SK-N-SH (cell line): ENCODE data around the gene EML5. TPM values are rescaled to one million over a fixed set of nuclear protein-coding genes. Genes with fewer than 3 reads are reported as not detected.
"Not testable (repeated sequence)": the region's sequence is repeated elsewhere in the genome, so short reads cannot be mapped to it uniquely, and the experiment has no call there.

Source experiments
- CTCF ChIA-PET: fragments of 300-600, 350-600 bp; formaldehyde crosslinking; extraction: SDS; loops from one replicate; lab custom pipeline; 2021; lab: Yijun Ruan, JAX
- POLR2A ChIA-PET: fragments of 350-600 bp; sonication (Branson Sonifier 250); formaldehyde crosslinking; extraction: SDS; loops from one replicate; lab custom pipeline; 2020; ENCODE audit warnings: antibody characterized with exemption, inconsistent platforms; lab: Yijun Ruan, JAX
- DNase-seq: peaks from one replicate; pipeline ENCODE4 v3.0.0; 2012
- H2AFZ ChIP-seq: fragments of 200-600 bp; sonication (generic); 2 replicates; pipeline ENCODE4 v1.8.1; 2016; ENCODE audit warnings: antibody characterized with exemption, mild to moderate bottlenecking, low read depth
- H3F3A ChIP-seq: fragments of 200-600 bp; sonication (generic); replicated peaks from 2 replicates; pipeline ENCODE3; 2016; ENCODE audit warnings: antibody characterized with exemption, mild to moderate bottlenecking; ENCODE audit not compliant: insufficient read depth
- H3K27ac ChIP-seq, 2 experiments: fragments of 200-500 bp in 1 of 2; fragments of 200-600 bp in 1 of 2; sonication (Bioruptor generic) in 1 of 2; sonication (generic), shearing (Covaris generic) in 1 of 2; 2 replicates each; pipeline versions ENCODE4 v1.5.1 to v1.6.1; 2014 to 2016; ENCODE audit warnings: low read depth in 2 of 2, inconsistent platforms in 1 of 2, low read length in 1 of 2, mild to moderate bottlenecking in 1 of 2, mixed read lengths in 1 of 2
- H3K27me3 ChIP-seq: fragments of 200-600 bp; sonication (generic), shearing (Covaris generic); 2 replicates; pipeline ENCODE4 v1.6.1; 2016; ENCODE audit warnings: mixed run types; ENCODE audit not compliant: insufficient read depth
- H3K36me3 ChIP-seq, 2 experiments: fragments of 200-500 bp in 1 of 2; fragments of 200-600 bp in 1 of 2; sonication (Bioruptor generic) in 1 of 2; sonication (generic) in 1 of 2; replicated peaks in 1 of 2; 2 replicates each; pipeline versions ENCODE3 to v1.5.1; 2014 to 2016; ENCODE audit warnings: low read length in 1 of 2, mild to moderate bottlenecking in 1 of 2; ENCODE audit not compliant: insufficient read depth in 2 of 2, control insufficient read depth in 1 of 2
- H3K4me1 ChIP-seq, 2 experiments: fragments of 200-500 bp in 1 of 2; fragments of 200-600 bp in 1 of 2; sonication (Bioruptor generic) in 1 of 2; sonication (generic), shearing (Covaris generic) in 1 of 2; 2 replicates each; pipeline versions ENCODE4 v1.5.1 to v1.6.1; 2014 to 2016; ENCODE audit warnings: low read depth in 1 of 2, low read length in 1 of 2, mixed run types in 1 of 2; ENCODE audit not compliant: insufficient read depth in 2 of 2, control insufficient read depth in 1 of 2
- H3K4me2 ChIP-seq: fragments of 200-600 bp; sonication (generic), shearing (Covaris generic); 2 replicates; pipeline ENCODE4 v1.6.1; 2017; ENCODE audit warnings: mixed run types
- H3K4me3 ChIP-seq, 2 experiments: fragments of 200-500 bp in 1 of 2; fragments of 200-600 bp in 1 of 2; sonication (Bioruptor generic) in 1 of 2; sonication (generic), shearing (Covaris generic) in 1 of 2; 2 replicates each; pipeline versions ENCODE4 v1.5.1 to v1.8.1; 2014 to 2016; ENCODE audit warnings: low read depth in 2 of 2, inconsistent platforms in 1 of 2, low read length in 1 of 2, mild to moderate bottlenecking in 1 of 2, mixed read lengths in 1 of 2, moderate library complexity in 1 of 2
- H3K79me2 ChIP-seq: fragments of 200-600 bp; sonication (generic); 2 replicates; pipeline ENCODE4 v1.8.1; 2017; ENCODE audit warnings: mild to moderate bottlenecking; ENCODE audit not compliant: insufficient read depth
- H3K9ac ChIP-seq: fragments of 200-600 bp; sonication (generic); 2 replicates; pipeline ENCODE4 v1.6.1; 2017; ENCODE audit warnings: mixed run types
- H3K9me2 ChIP-seq: fragments of 200-600 bp; sonication (generic); 2 replicates; pipeline ENCODE4 v1.6.1; 2017; ENCODE audit warnings: mixed run types
- H3K9me3 ChIP-seq: fragments of 200-600 bp; sonication (generic); 2 replicates; pipeline ENCODE4 v1.6.1; 2017; ENCODE audit warnings: mixed run types, mild to moderate bottlenecking, moderate library complexity
- H4K20me1 ChIP-seq: fragments of 200-600 bp; sonication (generic); 2 replicates; pipeline ENCODE4 v1.6.1; 2017; ENCODE audit warnings: mild to moderate bottlenecking, mixed run types; ENCODE audit not compliant: insufficient read depth
- CHD2 ChIP-seq: fragments of 150-350 bp; IDR thresholded peaks from 2 replicates; pipeline ENCODE4 v1.6.1; 2018; ENCODE audit warnings: low read length; ENCODE audit not compliant: partially characterized antibody
- ELF1 ChIP-seq: IDR thresholded peaks from 2 replicates; pipeline ENCODE4 v1.4.0; 2012
- EP300 ChIP-seq, 2 experiments: IDR thresholded peaks; 2 replicates each; pipeline versions ENCODE4 v1.4.0 to v1.6.1; 2012; ENCODE audit warnings: borderline replicate concordance in 1 of 2, low read depth in 1 of 2, low read length in 1 of 2
- GATA2 ChIP-seq: sonication (generic); formaldehyde crosslinking; IDR thresholded peaks from 2 replicates; pipeline ENCODE4 v1.5.0; 2020; ENCODE audit warnings: mild to moderate bottlenecking, missing genetic modification reagents
- JUND ChIP-seq: IDR thresholded peaks from 2 replicates; pipeline ENCODE4 v1.4.0; 2012
- SMC3 ChIP-seq: IDR thresholded peaks from 2 replicates; pipeline ENCODE4 v1.6.1; 2012; ENCODE audit warnings: low read depth, low read length, improper control_type of control experiment
- TAF1 ChIP-seq: IDR thresholded peaks from 2 replicates; pipeline ENCODE4 v1.6.1; 2012; ENCODE audit warnings: low read depth, mild to moderate bottlenecking, low read length, moderate library complexity, borderline replicate concordance
- TCF12 ChIP-seq: IDR thresholded peaks from 2 replicates; pipeline ENCODE4 v1.4.0; 2012
- WGBS: methylation state at CpG from one replicate; pipeline ENCODE4 v1.1.6; 2017; ENCODE audit warnings: low lambda C conversion rate; 5-methylcytosine and 5-hydroxymethylcytosine counted together
- polyA plus RNA-seq, 3 experiments: library from polyadenylated mRNA; depleted of rRNA; stranded (reverse); fragments of >200 nt; gene quantifications; 2 replicates each; pipeline ENCODE4 v1.2.3, GENCODE V29; 2012
- TF ChIP-seq, protein P1 (sequence below): IDR thresholded peaks from 2 replicates; pipeline ENCODE4 v1.4.0; 2012; ENCODE audit warnings: low read depth, borderline replicate concordance
- TF ChIP-seq, protein P2 (sequence below): fragments of 150-350 bp; IDR thresholded peaks from 2 replicates; pipeline ENCODE4 v1.6.1; 2017; ENCODE audit warnings: antibody characterized with exemption, low read length, low read depth, borderline replicate concordance

Gene EML5
- polyA plus RNA-seq, 1 of the 3 experiments (the other 2 are of a cell fraction), result 0.23 TPM

DNA sequence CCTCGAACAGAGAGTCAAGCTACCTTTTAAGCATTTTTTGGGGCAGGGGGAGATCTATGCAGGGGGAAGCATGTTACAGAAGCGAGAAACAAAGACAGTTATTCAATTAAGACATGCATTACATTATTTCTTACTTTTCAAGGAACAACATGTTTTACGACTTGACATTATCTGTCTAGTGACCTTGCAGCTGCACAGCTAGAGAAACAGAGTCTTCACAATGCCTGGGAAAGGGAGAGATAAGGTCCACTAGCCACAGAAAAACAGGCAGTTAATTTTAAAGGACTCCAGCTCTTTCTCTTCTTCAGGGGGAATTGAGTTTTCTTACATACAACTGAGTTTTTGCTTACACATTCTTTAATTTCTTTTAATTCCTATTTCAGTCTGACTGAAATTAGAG lies 26.9 kb upstream of the EML5 start:
- not testable (repeated sequence) for H4K20me1 ChIP-seq, H3K4me3 ChIP-seq, H3K9me3 ChIP-seq, H3K27me3 ChIP-seq, H3K36me3 ChIP-seq, H3K9ac ChIP-seq, H3K79me2 ChIP-seq, H3K9me2 ChIP-seq, DNase-seq, H3K4me2 ChIP-seq
- ChIA-PET CTCF (interaction anchor here (0.7 to 1.4 kb wide), 7 partner anchors 9 to 152 kb away, joined by 3 to 4 read pairs (median 3); partner anchors contain the start of gene EML5), POLR2A (interaction anchor here (0.8 kb wide), 1 partner anchor 34 kb away, joined by 4 read pairs; no protein-coding TSS in a partner anchor)
- 49% methylated on average over 3 of the region's 3 CpGs for WGBS
- 0 out of 2 replicates have a peak, but pooled peaks have one; percentile 8 for TF ChIP-seq GATA2 (CRISPR knock-in tag)
- TF ChIP-seq, all 33 proteins: peak for 1; not testable (repeated sequence) for 32
- not testable (repeated sequence) for H3F3A ChIP-seq, H2AFZ ChIP-seq
- peaks cover 0 to 21% of the 10 kb centered on the region in 2 experiments; a peak in 2 of 4 replicates for H3K4me1 ChIP-seq
- peak overlapping the region in 1 of 2 experiments; percentile 87; a peak in 2 of 4 replicates for H3K27ac ChIP-seq

DNA sequence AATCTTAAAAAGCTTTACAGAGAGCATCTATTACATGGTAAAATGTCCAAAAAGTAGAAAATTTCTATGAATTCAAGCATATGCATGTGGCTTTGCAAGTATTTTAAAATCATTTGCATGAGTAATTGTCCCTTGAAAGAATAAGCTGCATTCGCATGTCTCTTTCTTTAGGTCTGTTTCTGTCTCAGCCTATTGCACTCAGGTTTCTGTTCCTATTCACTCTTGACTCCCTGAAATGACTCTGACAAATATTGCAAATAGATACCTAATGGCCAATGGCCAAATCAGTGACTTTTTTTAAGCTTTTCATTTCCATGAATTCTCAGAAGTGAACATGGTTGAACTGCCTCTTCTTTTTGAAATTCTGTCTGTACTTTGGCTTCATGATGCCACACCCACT lies 25.3 kb upstream of the EML5 start:
- H2AFZ ChIP-seq, result no peak overlapping the region
- H3K9me3 ChIP-seq, result no peaks in the 10 kb centered on the region
- no peaks in the 10 kb centered on the region for H3K27me3 ChIP-seq
- H3F3A ChIP-seq, result no peaks in the 10 kb centered on the region
- no peaks in the 10 kb centered on the region for H3K79me2 ChIP-seq
- peak overlapping the region in 1 of 2 experiments; percentile 87; a peak in 2 of 4 replicates for H3K27ac ChIP-seq
- no peak overlapping the region for H3K4me2 ChIP-seq
- ChIA-PET CTCF (interaction anchor here (0.6 to 1.3 kb wide), 3 partner anchors 9 to 150 kb away, joined by 3 to 4 read pairs (median 3); no protein-coding TSS in a partner anchor), POLR2A (no interaction called here)
- 78% methylated on average over 1 of the region's 1 CpG for WGBS
- H3K9me2 ChIP-seq, result no peaks in the 10 kb centered on the region
- no peak overlapping the region for H3K4me3 ChIP-seq
- no peaks in the 10 kb centered on the region for H4K20me1 ChIP-seq
- H3K9ac ChIP-seq, result no peak overlapping the region
- TF ChIP-seq TAF1 (no peak), SMC3 (no peak), ELF1 (no peak), EP300 (IDR thresholded peaks at IDR 0.05; ENCODE audit: borderline replicate concordance in 1 of 2, low read depth in 1 of 2, low read length in 1 of 2) (no peak), TCF12 (no peak), JUND (no peak), CHD2 (no peak), GATA2 (CRISPR knock-in tag) (no peak)
- TF ChIP-seq, protein P1, sequence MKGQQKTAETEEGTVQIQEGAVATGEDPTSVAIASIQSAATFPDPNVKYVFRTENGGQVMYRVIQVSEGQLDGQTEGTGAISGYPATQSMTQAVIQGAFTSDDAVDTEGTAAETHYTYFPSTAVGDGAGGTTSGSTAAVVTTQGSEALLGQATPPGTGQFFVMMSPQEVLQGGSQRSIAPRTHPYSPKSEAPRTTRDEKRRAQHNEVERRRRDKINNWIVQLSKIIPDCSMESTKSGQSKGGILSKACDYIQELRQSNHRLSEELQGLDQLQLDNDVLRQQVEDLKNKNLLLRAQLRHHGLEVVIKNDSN, result no peak
- no peaks in the 10 kb centered on the region for H3K36me3 ChIP-seq
- no peak for DNase-seq
- H3K4me1 ChIP-seq, result peaks cover 0 to 21% of the 10 kb centered on the region in 2 experiments; a peak in 2 of 4 replicates

DNA sequence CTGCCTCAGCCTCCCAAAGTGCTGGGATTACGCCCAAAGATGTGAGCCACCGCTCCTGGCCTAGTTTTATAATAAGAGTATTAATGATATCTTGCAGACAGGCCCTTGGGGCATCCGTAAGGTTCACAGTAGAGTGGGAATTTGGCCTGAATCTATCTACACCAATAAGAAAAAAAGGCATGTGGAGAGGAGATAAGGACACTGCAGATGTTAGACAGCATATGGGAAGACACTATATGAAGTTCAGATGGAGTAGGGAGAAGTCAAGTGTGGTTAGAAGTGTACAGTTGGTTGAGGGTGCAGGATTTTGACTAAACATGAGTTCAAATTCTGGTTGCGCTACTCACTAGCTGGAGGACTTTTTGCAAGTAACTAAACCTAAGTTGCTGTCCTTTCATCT lies 23.2 kb upstream of the EML5 start:
- H3K27me3 ChIP-seq, result no peaks in the 10 kb centered on the region
- no peaks in the 10 kb centered on the region for H4K20me1 ChIP-seq
- no peak overlapping the region for H2AFZ ChIP-seq
- peak overlapping the region in 1 of 2 experiments; percentile 24; a peak in 1 of 4 replicates for H3K27ac ChIP-seq
- no peaks in the 10 kb centered on the region for H3F3A ChIP-seq
- POLR2A ChIA-PET, result interaction anchor here (0.6 to 1.1 kb wide), 3 partner anchors 9 to 133 kb away, joined by 3 to 5 read pairs (median 3); partner anchors contain the start of genes EML5 and TTC8
- no peak overlapping the region for H3K4me3 ChIP-seq
- CTCF ChIA-PET, result no interaction called here
- 84% methylated on average over 4 of the region's 4 CpGs for WGBS
- no peaks in the 10 kb centered on the region for H3K9me2 ChIP-seq
- H3K9me3 ChIP-seq, result no peaks in the 10 kb centered on the region
- DNase-seq, result no peak
- H3K9ac ChIP-seq, result no peak overlapping the region
- H3K79me2 ChIP-seq, result no peaks in the 10 kb centered on the region
- no peaks in the 10 kb centered on the region for H3K36me3 ChIP-seq
- H3K4me2 ChIP-seq, result no peak overlapping the region
- peak in 1 of 2 experiments; percentile 77; a peak in 2 of 4 replicates for TF ChIP-seq EP300 (IDR thresholded peaks at IDR 0.05; ENCODE audit: borderline replicate concordance in 1 of 2, low read depth in 1 of 2, low read length in 1 of 2)
- TF ChIP-seq, protein P2, sequence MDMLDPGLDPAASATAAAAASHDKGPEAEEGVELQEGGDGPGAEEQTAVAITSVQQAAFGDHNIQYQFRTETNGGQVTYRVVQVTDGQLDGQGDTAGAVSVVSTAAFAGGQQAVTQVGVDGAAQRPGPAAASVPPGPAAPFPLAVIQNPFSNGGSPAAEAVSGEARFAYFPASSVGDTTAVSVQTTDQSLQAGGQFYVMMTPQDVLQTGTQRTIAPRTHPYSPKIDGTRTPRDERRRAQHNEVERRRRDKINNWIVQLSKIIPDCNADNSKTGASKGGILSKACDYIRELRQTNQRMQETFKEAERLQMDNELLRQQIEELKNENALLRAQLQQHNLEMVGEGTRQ, result no peak
- peaks cover 0 to 16% of the 10 kb centered on the region in 2 experiments; a peak in 2 of 4 replicates for H3K4me1 ChIP-seq
